DOHH2 (cell line): ENCODE data around the gene OPALIN.

Experiments used
- H3F3A ChIP-seq: fragments of 200-600 bp; sonication (generic), shearing (Covaris generic); 2 replicates; pipeline ENCODE4 v1.6.0; 2016; ENCODE audit warnings: antibody characterized with exemption, mild to moderate bottlenecking; ENCODE audit not compliant: control insufficient read depth, insufficient read depth
- H3K27ac ChIP-seq: fragments of 200-600 bp; sonication (generic); 2 replicates; pipeline ENCODE4 v1.5.1; 2014; ENCODE audit warnings: low read depth, mild to moderate bottlenecking, low read length, moderate library complexity
- H3K27me3 ChIP-seq: fragments of 200-600 bp; sonication (generic); 2 replicates; pipeline ENCODE4 v1.6.1; 2014; ENCODE audit warnings: mild to moderate bottlenecking, low read length, mixed read lengths; ENCODE audit not compliant: control insufficient read depth
- H3K36me3 ChIP-seq: fragments of 200-600 bp; sonication (generic); 2 replicates; pipeline ENCODE4 v1.6.1; 2014; ENCODE audit warnings: mild to moderate bottlenecking, low read length, moderate library complexity, mixed read lengths; ENCODE audit not compliant: control insufficient read depth
- H3K4me1 ChIP-seq: fragments of 200-600 bp; sonication (generic); 2 replicates; pipeline ENCODE4 v1.6.1; 2014; ENCODE audit warnings: mild to moderate bottlenecking, low read length, mixed read lengths; ENCODE audit not compliant: control insufficient read depth
- H3K4me2 ChIP-seq: fragments of 200-600 bp; sonication (generic); 2 replicates; pipeline ENCODE4 v1.6.0; 2014; ENCODE audit warnings: mild to moderate bottlenecking, low read length, moderate library complexity
- H3K4me3 ChIP-seq: fragments of 200-600 bp; sonication (generic); 2 replicates; pipeline ENCODE4 v1.5.1; 2014; ENCODE audit warnings: mild to moderate bottlenecking, low read length, mixed read lengths
- H3K79me2 ChIP-seq: fragments of 200-600 bp; sonication (generic); 2 replicates; pipeline ENCODE4 v1.6.1; 2014; ENCODE audit warnings: mild to moderate bottlenecking, low read length, mixed read lengths; ENCODE audit not compliant: control insufficient read depth
- H3K9me2 ChIP-seq: fragments of 200-600 bp; sonication (generic); replicated peaks from 2 replicates; pipeline ENCODE4 v1.6.1; 2014; ENCODE audit warnings: mild to moderate bottlenecking, low read length, mixed read lengths; ENCODE audit not compliant: control insufficient read depth
- H3K9me3 ChIP-seq: fragments of 200-600 bp; sonication (generic); 2 replicates; pipeline ENCODE4 v1.6.1; 2014; ENCODE audit warnings: antibody characterized with exemption, low read length, mixed read lengths; ENCODE audit not compliant: control insufficient read depth, insufficient read depth
- H4K20me1 ChIP-seq: fragments of 200-600 bp; sonication (generic); 2 replicates; pipeline ENCODE4 v1.6.0; 2014; ENCODE audit warnings: low read depth, mild to moderate bottlenecking, antibody characterized with exemption, low read length, moderate library complexity; ENCODE audit not compliant: control insufficient read depth, insufficient read depth
- EZH2phosphoT487 ChIP-seq: fragments of 200-600 bp; sonication (generic); IDR thresholded peaks from 2 replicates; pipeline ENCODE4 v1.6.1; 2017; ENCODE audit warnings: borderline replicate concordance, mild to moderate bottlenecking, antibody characterized with exemption, low read length, moderate library complexity, mixed read lengths
- TF ChIP-seq, protein P1 (sequence below): fragments of 200-600 bp; sonication (generic); IDR thresholded peaks from one replicate; pipeline ENCODE4 v1.5.1; 2014; ENCODE audit warnings: antibody characterized with exemption, mild to moderate bottlenecking, low read depth, low read length; ENCODE audit not compliant: poor library complexity, severe bottlenecking

The OPALIN gene

DNA sequence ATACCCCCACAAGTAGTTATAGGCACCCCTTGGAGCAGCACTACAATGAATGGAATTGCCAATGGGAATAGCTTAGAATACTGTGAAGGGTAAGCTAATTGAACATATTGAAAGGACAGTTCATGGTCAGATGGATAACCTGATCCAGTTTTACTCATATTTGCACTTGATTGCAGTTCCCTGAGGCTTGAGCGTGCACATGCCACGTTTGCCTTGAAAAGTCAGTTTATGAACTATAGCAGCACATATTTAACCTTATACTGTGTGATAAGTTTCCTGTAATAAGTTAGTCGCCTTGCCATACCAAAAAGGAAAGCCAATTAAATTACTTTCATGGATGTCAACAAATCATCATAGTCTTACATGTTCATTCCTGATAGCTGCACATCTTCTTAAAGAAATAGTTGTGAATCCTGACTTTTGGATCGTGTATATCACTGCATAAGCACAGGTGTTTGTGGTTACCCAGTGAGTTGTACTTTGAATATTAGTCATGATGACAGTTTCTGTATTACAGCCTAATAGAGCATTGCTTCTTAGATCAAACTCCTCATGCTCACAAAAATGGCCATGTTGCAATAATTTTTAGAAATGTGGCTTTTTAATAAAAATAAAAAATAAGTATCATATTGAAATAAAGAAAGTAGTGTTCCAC, 33.0 kb downstream of the OPALIN start:
- no peaks in the 10 kb centered on the region for H4K20me1 ChIP-seq
- H3K9me2 ChIP-seq: no peaks in the 10 kb centered on the region
- H3K27me3 ChIP-seq: no peaks in the 10 kb centered on the region
- no peak overlapping the region for H3K27ac ChIP-seq
- H3K79me2 ChIP-seq: no peaks in the 10 kb centered on the region
- no peaks in the 10 kb centered on the region for H3F3A ChIP-seq
- no peaks in the 10 kb centered on the region for H3K36me3 ChIP-seq
- H3K4me2 ChIP-seq: no peak overlapping the region
- H3K4me1 ChIP-seq: no peaks in the 10 kb centered on the region
- no peak for TF ChIP-seq EZH2phosphoT487
- TF ChIP-seq, protein P1, sequence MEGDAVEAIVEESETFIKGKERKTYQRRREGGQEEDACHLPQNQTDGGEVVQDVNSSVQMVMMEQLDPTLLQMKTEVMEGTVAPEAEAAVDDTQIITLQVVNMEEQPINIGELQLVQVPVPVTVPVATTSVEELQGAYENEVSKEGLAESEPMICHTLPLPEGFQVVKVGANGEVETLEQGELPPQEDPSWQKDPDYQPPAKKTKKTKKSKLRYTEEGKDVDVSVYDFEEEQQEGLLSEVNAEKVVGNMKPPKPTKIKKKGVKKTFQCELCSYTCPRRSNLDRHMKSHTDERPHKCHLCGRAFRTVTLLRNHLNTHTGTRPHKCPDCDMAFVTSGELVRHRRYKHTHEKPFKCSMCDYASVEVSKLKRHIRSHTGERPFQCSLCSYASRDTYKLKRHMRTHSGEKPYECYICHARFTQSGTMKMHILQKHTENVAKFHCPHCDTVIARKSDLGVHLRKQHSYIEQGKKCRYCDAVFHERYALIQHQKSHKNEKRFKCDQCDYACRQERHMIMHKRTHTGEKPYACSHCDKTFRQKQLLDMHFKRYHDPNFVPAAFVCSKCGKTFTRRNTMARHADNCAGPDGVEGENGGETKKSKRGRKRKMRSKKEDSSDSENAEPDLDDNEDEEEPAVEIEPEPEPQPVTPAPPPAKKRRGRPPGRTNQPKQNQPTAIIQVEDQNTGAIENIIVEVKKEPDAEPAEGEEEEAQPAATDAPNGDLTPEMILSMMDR: no peak
- H3K9me3 ChIP-seq: no peaks in the 10 kb centered on the region
- no peak overlapping the region for H3K4me3 ChIP-seq

DNA sequence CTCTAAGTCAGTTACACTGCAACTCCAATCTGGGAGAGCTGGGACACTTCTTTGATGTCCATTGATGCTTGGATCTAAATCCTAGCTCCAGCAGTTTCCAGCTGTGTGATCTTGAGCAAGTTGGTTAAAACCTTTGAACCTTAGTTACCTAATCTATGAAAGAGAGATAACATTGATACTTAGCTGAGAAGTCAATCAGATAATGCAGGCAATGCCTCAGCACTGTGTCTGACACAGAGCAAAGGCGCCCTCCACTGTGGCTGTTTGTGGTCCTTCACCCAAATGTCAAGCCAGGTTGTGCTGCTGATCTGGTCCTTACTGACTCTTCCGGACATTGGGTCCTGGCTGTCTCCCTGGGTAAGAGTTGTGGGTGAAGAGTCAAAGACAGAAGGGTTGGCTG, 34.4 kb downstream of the OPALIN start:
- Histone ChIP-seq H3K4me3 (no peak overlapping the region), H3K79me2 (no peaks in the 10 kb centered on the region), H3K9me2 (no peaks in the 10 kb centered on the region), H4K20me1 (no peaks in the 10 kb centered on the region), H3F3A (no peaks in the 10 kb centered on the region), H3K36me3 (no peaks in the 10 kb centered on the region), H3K9me3 (no peaks in the 10 kb centered on the region), H3K4me1 (peaks cover 6% of the 10 kb centered on the region), H3K27ac (no peak overlapping the region), H3K4me2 (no peak overlapping the region), H3K27me3 (no peaks in the 10 kb centered on the region)
- no peak for TF ChIP-seq EZH2phosphoT487
- TF ChIP-seq, protein P1: no peak

DNA sequence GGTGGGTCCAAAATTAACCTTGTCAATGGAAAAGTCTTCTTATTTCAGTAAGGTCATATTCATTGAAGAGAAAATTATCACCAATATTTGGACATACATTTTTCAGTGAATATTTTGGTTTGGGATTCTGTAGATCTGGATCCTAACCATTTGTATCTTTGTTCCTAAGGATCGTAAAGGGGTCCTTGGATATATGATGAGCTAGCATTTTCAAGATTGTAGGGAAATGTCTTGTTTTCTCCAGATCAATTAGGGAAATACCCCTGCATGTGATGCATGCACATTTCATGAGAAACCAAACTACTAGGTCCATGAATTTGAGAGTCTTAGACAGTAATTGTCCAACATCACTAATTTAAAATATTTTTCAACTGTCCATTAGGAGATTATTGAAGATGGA, 36.5 kb downstream of the OPALIN start:
- H3K9me2 ChIP-seq: no peaks in the 10 kb centered on the region
- no peaks in the 10 kb centered on the region for H3K36me3 ChIP-seq
- no peaks in the 10 kb centered on the region for H4K20me1 ChIP-seq
- TF ChIP-seq, protein P1: no peak
- no peak for TF ChIP-seq EZH2phosphoT487
- H3K4me2 ChIP-seq: no peak overlapping the region
- no peaks in the 10 kb centered on the region for H3K27me3 ChIP-seq
- no peak overlapping the region for H3K4me3 ChIP-seq
- no peak overlapping the region for H3K27ac ChIP-seq
- peaks cover 6% of the 10 kb centered on the region for H3K4me1 ChIP-seq
- no peaks in the 10 kb centered on the region for H3K79me2 ChIP-seq
- no peaks in the 10 kb centered on the region for H3K9me3 ChIP-seq
- no peaks in the 10 kb centered on the region for H3F3A ChIP-seq
